Activated naive CD4-positive, alpha-beta T cell treated with anti-CD3 and anti-CD28 coated beads, Interleukin-2, amount 10 ng/mL, durations not matched to agents 7 days and 5 days (primary cell): ENCODE results near the gene ATRN.

Experiments
- CTCF ChIA-PET: fragments of 350-600 bp; sonication (Branson Sonifier 250); formaldehyde crosslinking; loops from one replicate; lab custom pipeline; 2021; ENCODE audit warnings: antibody characterized with exemption; lab: Charles Lee
- DNase-seq: peaks from one replicate; pipeline ENCODE4 v3.0.0-alpha.2; 2020
- H3K27ac Mint-ChIP-seq: one replicate; pipeline ENCODE4 v1.8.0; 2021; ENCODE audit warnings: mild to moderate bottlenecking, moderate library complexity, mixed read lengths
- H3K27me3 Mint-ChIP-seq: one replicate; pipeline ENCODE4 v1.8.0; 2021; ENCODE audit warnings: mild to moderate bottlenecking, mixed read lengths
- H3K36me3 Mint-ChIP-seq: one replicate; pipeline ENCODE4 v1.8.0; 2021; ENCODE audit warnings: mixed read lengths
- H3K4me1 Mint-ChIP-seq: one replicate; pipeline ENCODE4 v1.8.0; 2021; ENCODE audit warnings: mixed read lengths
- H3K4me3 Mint-ChIP-seq: one replicate; pipeline ENCODE4 v1.8.0; 2021; ENCODE audit warnings: mild to moderate bottlenecking, moderate library complexity, mixed read lengths
- H3K9me3 Mint-ChIP-seq: one replicate; pipeline ENCODE4 v1.8.0; 2021; ENCODE audit warnings: mixed read lengths

Gene ATRN

GRCh38 chr20:3699037-3699436, 228.2 kb downstream of the ATRN start:
- Mint-ChIP-seq H3K9me3 (peaks cover 3% of the 10 kb centered on the region), H3K4me1 (no peaks in the 10 kb centered on the region), H3K36me3 (no peaks in the 10 kb centered on the region), H3K4me3 (no peak overlapping the region), H3K27me3 (peaks cover 25% of the 10 kb centered on the region), H3K27ac (no peak overlapping the region)
- CTCF ChIA-PET, result interaction anchor here (0.7 to 1.5 kb wide), 3 partner anchors 12 to 325 kb away, joined by 4 to 9 read pairs (median 4); no protein-coding TSS in a partner anchor
- DNase-seq, result no peak
